ENCODE data around the gene CD46.
A peak's percentile ranks its signal among the peaks of the same experiment; 100 is the strongest.

CD46 gene

DNA sequence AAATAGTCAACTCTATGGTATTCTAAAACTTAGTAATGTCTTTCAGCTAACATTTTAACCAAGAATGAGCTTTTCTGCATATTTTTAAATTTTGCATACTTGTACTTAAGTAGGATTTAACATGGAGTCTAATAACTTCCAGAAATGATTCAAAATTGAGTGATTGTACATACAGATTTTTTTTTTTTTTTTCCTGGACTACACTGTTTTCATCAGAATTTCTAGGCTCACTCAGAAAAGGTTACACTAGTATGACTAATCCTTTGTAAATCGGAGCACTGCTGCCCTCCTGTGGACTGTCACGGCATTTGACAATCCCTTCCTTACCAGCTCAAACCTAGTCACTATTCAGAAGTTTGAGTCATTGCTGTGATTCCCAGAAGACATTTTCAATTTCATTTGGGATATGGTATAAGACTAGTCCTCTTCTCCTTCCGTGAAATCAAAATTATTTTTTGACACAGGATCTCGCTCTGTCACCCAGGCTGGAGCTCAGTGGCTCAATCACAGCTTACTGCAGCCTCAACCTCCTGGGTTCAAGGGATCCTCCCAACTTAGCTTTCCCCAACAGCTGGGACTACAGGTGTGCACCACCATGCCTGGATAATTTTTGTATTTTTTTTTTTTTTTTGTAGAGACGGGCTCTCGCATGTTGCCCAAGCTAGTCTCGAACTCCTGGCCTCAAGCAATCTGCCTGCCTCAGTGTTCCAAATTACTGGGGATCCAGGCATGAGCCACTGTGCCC lies 45.5 kb downstream of the CD46 start:
- DNase-seq (ENCODE audit: low read depth), result peak; percentile 60

GRCh38 chr1:207798847-207799246 lies 47.0 kb downstream of the CD46 start:
- no peak for DNase-seq (ENCODE audit: low read depth)

- no peak for DNase-seq (ENCODE audit: low read depth)
Observed at GRCh38 chr1:207799989-207800648, 48.3 kb downstream of the CD46 start.

DNA sequence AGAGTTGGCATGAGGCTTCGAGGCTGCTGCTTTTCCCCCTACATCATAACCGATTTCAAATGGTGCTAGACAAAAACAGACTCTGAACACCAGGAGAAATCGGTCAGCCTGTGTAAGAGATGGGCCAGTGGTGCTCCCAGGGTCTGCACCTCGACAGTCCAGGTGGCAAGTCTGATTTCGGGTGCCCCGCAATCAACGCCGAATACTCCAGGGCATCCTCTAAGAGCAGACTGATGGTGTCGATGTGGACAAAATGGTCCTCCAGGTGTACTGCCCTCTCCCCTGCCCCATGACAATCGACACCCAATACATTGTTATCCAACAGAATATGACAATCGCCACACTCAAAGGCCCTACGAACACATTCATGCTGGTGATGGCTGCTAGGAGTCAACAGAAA lies 50.0 kb downstream of the CD46 start:
- DNase-seq (ENCODE audit: low read depth), result no peak

DNA sequence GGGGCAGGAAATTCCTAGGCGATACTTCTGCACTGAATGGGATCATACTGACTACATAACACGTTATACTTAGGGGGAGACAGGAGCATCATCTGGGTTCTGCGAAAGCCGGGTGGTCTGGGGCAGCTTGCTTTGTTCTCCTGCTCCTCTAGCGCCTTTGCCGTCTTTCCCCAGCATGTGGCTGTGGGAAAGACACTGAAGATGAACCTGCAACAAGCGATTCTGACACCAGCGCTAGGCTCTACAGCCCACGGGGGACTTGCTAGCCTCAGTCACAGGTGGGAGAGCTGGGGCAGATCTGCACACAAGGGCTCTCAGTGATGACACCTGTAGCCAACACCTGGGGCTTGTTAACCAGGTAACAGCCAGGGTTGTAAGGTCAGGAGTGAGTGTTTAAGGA lies 51.8 kb downstream of the CD46 start:
- DNase-seq (ENCODE audit: low read depth), result no peak

DNA sequence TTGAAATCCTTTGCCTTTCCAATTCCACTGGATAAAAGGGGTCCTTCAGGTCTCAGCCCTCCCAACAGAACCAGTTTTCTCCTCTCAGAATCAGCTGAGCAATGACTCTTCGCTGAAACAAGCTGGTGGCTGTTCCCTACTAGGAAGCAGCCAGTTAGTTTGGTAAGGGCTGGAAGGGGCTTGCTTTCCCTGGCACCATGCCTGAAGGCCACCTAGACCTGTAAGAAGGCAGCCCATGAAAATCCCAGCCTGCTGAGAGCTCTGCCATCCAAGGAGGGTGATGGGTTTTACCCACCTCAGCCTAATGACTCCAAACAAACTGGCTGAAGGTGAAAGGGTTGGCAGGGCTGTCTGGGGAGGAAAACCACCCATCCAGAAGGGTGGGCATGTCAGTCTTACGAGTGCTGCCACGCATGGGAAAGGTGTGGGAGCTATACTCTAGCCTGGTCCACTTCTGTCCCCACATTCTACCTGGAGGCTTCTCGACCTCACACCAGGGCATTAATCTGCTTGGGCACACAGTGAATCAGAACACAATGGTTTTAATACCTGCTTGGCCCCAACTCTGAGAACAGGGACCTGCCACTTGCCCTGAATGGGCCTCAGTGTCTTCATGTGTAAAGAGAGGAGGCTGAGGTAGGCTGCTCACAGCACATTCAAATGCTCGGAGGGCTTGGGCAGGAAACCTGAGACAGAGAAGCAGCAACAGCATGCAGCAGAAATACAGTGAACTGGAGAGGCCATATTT lies 53.0 kb downstream of the CD46 start:
- DNase-seq (ENCODE audit: low read depth), result no peak

- DNase-seq (ENCODE audit: low read depth), result no peak
Observed at GRCh38 chr1:207805841-207806421, 54.1 kb downstream of the CD46 start.

DNA sequence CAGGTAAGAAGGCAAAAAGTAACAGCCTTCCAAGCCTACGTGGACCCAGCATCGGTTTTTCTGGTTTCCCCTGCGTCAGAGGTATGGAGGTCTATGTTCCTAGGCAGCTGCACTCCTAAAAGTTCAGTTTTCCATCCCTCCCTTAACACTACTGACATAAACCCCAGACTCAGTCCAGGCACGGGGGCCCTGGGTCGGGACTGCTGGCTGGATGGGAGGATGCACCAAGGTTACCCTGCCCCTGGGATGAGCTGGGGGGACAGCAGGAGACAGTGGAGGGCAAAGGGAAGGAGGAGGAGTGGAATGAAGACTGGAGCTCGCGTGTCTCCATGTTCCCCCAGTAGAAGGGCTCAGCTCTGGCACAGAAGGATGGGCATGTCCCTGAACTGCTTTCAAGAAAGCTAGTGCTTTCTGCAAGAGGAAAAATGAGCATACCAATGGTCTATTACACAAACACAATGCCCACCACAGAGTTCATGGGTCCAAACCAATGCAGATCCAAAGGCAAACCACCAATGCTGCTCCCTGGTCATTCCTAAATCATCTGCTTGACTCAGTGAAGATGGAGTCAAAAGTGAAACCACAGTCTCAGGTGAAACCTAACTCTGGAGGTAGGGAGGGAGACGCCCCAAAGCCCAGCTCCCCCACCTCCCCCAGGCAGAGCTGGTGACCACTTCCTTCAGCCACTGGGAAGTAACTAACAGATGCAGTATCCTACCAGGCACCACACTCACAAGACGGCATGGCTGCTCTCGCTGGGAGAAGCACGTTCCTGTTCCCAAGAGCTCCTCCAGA lies 54.9 kb downstream of the CD46 start:
- no peak for DNase-seq (ENCODE audit: low read depth)

- DNase-seq (ENCODE audit: low read depth), result no peak
Observed at GRCh38 chr1:207807326-207807689, 55.5 kb downstream of the CD46 start.

GRCh38 chr1:207807690-207808321 lies 56.0 kb downstream of the CD46 start:
- no peak for DNase-seq (ENCODE audit: low read depth)

- no peak for DNase-seq (ENCODE audit: low read depth)
Observed at GRCh38 chr1:207808322-207808705, 56.5 kb downstream of the CD46 start.

GRCh38 chr1:207808911-207809555 lies 57.2 kb downstream of the CD46 start:
- no peak for DNase-seq (ENCODE audit: low read depth)

DNA sequence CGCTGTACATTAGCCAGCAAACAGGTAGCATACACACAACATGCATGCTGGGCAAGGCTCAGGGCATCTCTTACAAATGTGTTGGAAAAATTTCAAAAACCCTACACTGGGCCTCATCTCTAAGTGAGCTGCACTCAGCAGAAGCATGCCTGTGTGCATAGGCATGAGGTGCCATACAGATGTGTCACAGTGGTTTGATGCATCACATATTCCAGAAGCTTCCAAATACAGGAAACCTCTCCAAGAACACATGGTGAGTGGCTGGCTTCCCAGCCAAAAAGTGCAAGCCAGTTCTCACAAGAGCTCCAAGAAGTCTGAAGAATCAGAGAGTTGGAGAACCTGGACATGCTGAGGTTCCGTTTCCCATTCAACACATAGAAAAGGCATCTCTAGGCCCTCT lies 58.3 kb downstream of the CD46 start:
- no peak for DNase-seq (ENCODE audit: low read depth)

DNA sequence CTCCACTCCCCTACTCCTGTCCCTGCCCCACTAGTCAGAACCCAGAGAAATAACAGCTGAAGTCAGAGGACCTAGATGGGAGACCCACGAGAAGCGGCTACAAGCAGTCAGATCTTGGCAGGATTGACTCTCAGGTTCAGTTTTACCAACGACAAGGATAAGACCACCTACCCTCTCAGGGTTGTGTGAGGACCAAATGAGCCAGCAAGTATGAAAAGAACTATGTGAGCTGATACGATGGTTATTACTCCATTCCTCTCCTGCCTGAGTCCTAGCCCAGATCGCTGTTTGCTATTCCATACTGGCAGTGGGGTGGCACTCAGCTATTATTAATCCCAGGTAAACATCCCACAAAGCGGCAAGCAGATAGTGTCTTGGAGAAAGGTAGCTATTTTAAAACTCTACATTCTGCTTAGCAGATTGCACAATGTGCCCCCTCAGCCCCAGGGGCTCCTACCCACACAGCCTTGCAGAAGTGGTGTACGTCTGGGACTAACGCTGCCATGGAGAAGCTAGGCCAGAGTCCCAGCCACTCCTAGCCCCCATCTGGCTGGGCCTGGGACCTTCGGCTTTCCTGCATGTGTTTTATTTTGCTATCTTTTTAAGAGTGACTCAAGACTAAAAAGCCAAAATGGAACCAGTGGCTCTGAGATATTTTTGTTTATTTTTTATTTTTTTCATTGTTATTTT lies 58.9 kb downstream of the CD46 start:
- no peak for DNase-seq (ENCODE audit: low read depth)

GRCh38 chr1:207811319-207811718 lies 59.5 kb downstream of the CD46 start:
- DNase-seq (ENCODE audit: low read depth), result no peak

DNA sequence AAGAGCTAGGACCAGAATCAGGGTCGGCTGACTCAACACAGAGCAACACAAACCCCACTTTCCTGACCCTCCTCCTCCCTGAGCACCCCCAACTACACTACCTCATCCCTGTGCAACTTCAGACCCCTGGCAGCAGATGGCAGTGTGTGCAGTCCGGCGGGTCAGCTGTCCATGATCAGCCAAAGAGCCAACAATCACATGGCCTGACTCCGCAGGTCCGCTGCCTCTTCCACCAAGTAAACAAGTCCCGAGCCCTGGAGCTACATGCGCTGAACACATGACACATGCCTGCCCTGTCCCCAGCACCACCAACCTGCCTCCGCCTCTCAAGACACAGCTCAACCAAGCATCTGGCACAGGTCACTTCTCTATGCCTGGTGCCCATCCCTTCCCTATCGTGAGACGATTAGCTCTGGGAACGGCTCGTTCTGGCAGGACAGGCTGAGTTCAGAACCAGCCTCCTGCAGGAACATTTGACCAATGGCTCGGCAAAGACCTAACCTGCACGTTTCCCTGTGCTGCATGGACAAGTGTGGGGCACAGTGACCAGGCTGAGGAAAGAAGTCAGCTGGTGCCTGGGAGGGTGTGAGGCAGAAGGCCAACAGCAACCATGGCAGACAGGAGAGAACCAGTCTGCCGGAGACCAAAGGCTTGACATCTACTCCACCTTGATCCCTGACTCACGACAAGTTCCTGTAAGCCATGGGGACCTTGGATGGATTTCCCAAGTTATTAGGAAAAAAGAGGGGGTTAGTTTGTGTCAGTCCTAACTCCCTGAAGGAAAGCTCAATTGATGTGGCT lies 60.3 kb downstream of the CD46 start:
- DNase-seq (ENCODE audit: low read depth), result no peak

- DNase-seq (ENCODE audit: low read depth), result no peak
Observed at GRCh38 chr1:207812778-207813511, 61.1 kb downstream of the CD46 start.

DNA sequence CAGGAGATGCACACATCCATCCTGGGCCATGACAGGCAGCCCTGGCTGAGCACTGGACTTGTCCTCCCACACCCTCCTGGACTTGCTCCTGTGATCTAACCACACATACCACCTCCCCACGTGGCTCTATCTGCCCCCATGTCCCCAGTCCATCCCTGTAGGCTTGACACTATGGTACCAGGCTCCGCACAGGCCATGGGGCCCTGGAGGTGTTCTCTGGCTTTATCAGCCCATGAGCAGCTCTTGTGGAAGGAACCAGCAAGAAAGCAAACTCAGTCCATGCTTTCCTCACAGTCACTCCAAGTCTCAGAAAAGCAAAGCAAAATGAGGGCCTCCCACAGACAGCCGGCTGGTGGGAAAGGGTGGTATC lies 61.6 kb downstream of the CD46 start:
- DNase-seq (ENCODE audit: low read depth), result no peak

GRCh38 chr1:207813946-207814345 lies 62.1 kb downstream of the CD46 start:
- no peak for DNase-seq (ENCODE audit: low read depth)

Measured in T follicular helper cell (primary cell).